Kidney (tissue), 14 donors: ENCODE measurements around the gene CRMP1. TPM values are rescaled to one million over a fixed set of nuclear protein-coding genes. Genes with fewer than 3 reads are reported as not detected.

Source experiments
- DNase-seq, 5 donors: peaks; one replicate each; pipeline ENCODE4 v3.0.0-alpha.2; 2013 to 2020
- FAIRE-seq: peaks from 2 replicates; lab custom pipeline; 2012; peaks lifted over from hg19 to GRCh38; lab: Jason Lieb, UNC
- H3K27ac ChIP-seq, 2 donors: one replicate each; pipeline ENCODE4 v1.7.0; 2013; ENCODE audit warnings: low read depth in 2 of 2, low read length in 2 of 2, inconsistent platforms in 1 of 2
- H3K27me3 ChIP-seq: one replicate; pipeline ENCODE4 v1.7.1; 2013; ENCODE audit warnings: low read length, inconsistent platforms; ENCODE audit not compliant: control insufficient read depth, insufficient read depth
- H3K36me3 ChIP-seq, 3 donors: one replicate each; pipeline versions ENCODE4 v1.7.0 to v1.7.1; 2013; ENCODE audit warnings: low read length in 3 of 3, control low read depth in 1 of 3, inconsistent platforms in 1 of 3; ENCODE audit not compliant: insufficient read depth in 3 of 3, control insufficient read depth in 2 of 3
- H3K4me1 ChIP-seq, 3 donors: one replicate each; pipeline versions ENCODE4 v1.7.0 to v1.7.1; 2013; ENCODE audit warnings: low read length in 3 of 3, inconsistent platforms in 1 of 3, low read depth in 1 of 3; ENCODE audit not compliant: control insufficient read depth in 2 of 3, insufficient read depth in 2 of 3
- H3K4me3 ChIP-seq, 3 donors: one replicate each; pipeline versions ENCODE4 v1.7.0 to v1.8.1; 2013; ENCODE audit warnings: low read length in 3 of 3, control low read depth in 1 of 3, inconsistent platforms in 1 of 3
- H3K9ac ChIP-seq, 3 donors: one replicate each; pipeline versions ENCODE4 v1.7.0 to v1.7.1; 2013; ENCODE audit warnings: low read length in 3 of 3, control low read depth in 1 of 3, inconsistent platforms in 1 of 3
- H3K9me3 ChIP-seq, 3 donors: one replicate each; pipeline versions ENCODE4 v1.7.0 to v1.7.1; 2013; ENCODE audit warnings: low read length in 3 of 3, control low read depth in 1 of 3, inconsistent platforms in 1 of 3; ENCODE audit not compliant: control insufficient read depth in 2 of 3, insufficient read depth in 1 of 3
- intact Hi-C: fragments of 100-400 bp; cut with DNase I; formaldehyde crosslinking; loops from one replicate; pipeline ENCODE4 v1.11.1; 2022
- polyA plus RNA-seq: library from polyadenylated mRNA; stranded (reverse); fragments of 350-450 nt; fragmentation: Illumina TruSeq; extraction: RNeasy Lipid Tissue Mini Kit (QIAGEN cat#74804); gene quantifications from one replicate; pipeline ENCODE4 v1.2.3, GENCODE V29; 2014; ENCODE audit warnings: low read depth, low replicate concordance; ENCODE audit not compliant: insufficient read depth
- total RNA-seq: library from RNA; stranded (reverse); fragmentation: NEBNext Ultra II Directional; extraction: Animal tissue kit (Norgen Biotek cat#: 25700); gene quantifications from one replicate; pipeline ENCODE4 v1.2.1, GENCODE V29; 2021
- TF ChIP-seq, protein P1 (sequence below): IDR thresholded peaks from 3 replicates; pipeline ENCODE4 v1.5.1; 2012; ENCODE audit warnings: mild to moderate bottlenecking, moderate library complexity, borderline replicate concordance; ENCODE audit not compliant: insufficient read depth; ENCODE audit errors: extremely low read depth
- donor health status: control.
- donor health status: control.
- donor health status: control.
- donor health status: control.
- donor health status: control.
- donor health status: DM: yes; HTN: yes; CAD: no.
- donor health status: Normal renal cell carcinoma (clear cell type).

The CRMP1 gene
- total and polyA plus RNA-seq, 2 donors from 2014 or later = 0.26 to 0.66 TPM

DNA sequence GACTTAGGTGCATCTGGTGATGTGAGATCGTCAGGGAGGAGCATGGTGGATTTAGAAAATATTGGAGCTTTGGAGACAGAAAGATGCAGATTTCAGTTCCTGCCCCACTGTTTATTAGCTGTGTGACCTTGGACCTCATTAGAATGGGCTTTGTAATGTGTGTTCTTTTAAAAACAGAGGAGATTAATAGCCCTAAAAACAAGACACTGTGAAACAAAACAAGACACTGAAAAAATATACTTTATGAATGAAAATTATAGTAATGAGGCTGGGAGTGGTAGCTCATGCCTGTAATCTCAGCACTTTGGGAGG, 102.4 kb downstream of the CRMP1 start:
- Histone ChIP-seq H3K9ac (no peak overlapping the region), H3K4me3 (no peak overlapping the region), H3K27ac (no peak overlapping the region), H3K9me3 (no peaks in the 10 kb centered on the region), H3K36me3 (peaks cover 10 to 28% (median 17%) of the 10 kb centered on the region in 3 donors), H3K4me1 (peaks cover 0 to 7% (median 0%) of the 10 kb centered on the region in 3 donors), H3K27me3 (no peaks in the 10 kb centered on the region)
- FAIRE-seq (no peak), DNase-seq (no peak)
- TF ChIP-seq, protein P1, sequence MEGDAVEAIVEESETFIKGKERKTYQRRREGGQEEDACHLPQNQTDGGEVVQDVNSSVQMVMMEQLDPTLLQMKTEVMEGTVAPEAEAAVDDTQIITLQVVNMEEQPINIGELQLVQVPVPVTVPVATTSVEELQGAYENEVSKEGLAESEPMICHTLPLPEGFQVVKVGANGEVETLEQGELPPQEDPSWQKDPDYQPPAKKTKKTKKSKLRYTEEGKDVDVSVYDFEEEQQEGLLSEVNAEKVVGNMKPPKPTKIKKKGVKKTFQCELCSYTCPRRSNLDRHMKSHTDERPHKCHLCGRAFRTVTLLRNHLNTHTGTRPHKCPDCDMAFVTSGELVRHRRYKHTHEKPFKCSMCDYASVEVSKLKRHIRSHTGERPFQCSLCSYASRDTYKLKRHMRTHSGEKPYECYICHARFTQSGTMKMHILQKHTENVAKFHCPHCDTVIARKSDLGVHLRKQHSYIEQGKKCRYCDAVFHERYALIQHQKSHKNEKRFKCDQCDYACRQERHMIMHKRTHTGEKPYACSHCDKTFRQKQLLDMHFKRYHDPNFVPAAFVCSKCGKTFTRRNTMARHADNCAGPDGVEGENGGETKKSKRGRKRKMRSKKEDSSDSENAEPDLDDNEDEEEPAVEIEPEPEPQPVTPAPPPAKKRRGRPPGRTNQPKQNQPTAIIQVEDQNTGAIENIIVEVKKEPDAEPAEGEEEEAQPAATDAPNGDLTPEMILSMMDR = no peak
- intact Hi-C loops = no loop called here

DNA sequence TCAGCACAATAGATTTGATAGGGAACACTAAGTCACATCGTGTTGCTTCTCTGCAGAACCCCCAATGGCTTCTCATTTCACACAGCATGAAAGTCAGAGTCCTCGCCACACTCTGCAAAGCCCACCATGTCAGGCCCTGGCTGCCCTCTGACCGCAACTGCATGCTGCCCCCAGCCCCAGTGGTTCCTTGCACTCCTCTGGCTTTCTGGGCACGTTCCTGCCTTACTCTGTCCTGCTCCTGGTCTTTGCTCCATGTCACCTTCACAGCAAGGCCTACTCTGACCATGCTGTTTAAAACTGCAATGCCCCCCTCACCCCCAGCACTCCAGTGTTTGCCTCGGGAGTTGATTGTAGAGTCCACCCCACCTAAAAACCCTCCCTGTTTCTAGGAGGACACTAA, 103.7 kb downstream of the CRMP1 start:
- intact Hi-C loops = no loop called here
- no peak overlapping the region for H3K27ac ChIP-seq
- peaks cover 6 to 29% (median 13%) of the 10 kb centered on the region in 3 donors for H3K36me3 ChIP-seq
- no peaks in the 10 kb centered on the region for H3K9me3 ChIP-seq
- H3K9ac ChIP-seq = no peak overlapping the region
- H3K27me3 ChIP-seq = no peaks in the 10 kb centered on the region
- no peak overlapping the region for H3K4me3 ChIP-seq
- DNase-seq (peak in 1 of 5 donors; percentile 28), FAIRE-seq (no peak)
- H3K4me1 ChIP-seq = peaks cover 0 to 7% (median 0%) of the 10 kb centered on the region in 3 donors
- TF ChIP-seq, protein P1 = no peak

DNA sequence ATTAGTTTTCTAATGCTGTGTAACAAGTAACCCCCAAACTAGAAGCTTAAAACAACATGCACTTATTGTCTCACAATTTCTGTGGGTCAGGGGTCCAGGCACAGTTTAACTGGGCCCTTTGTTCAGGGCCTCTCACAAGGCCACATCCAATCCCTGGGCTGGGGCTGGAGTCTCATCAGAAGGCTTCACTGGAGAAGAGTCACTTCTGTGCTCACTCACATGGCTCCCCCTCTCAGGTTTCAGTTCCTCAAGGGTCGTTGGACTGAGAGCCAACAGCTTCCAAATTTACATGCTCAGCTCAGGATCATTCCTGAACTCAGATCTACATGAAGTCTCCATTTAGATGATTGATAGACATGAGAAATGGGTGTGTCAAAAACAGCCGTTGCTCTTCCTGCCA, 104.7 kb downstream of the CRMP1 start:
- H3K27ac ChIP-seq = no peak overlapping the region
- no peaks in the 10 kb centered on the region for H3K27me3 ChIP-seq
- FAIRE-seq (no peak), DNase-seq (peak in 1 of 5 donors; percentile 10)
- intact Hi-C loops = no loop called here
- peaks cover 0 to 7% (median 2%) of the 10 kb centered on the region in 3 donors for H3K4me1 ChIP-seq
- no peak overlapping the region for H3K9ac ChIP-seq
- H3K36me3 ChIP-seq = peaks cover 7 to 39% (median 15%) of the 10 kb centered on the region in 3 donors
- no peak overlapping the region for H3K4me3 ChIP-seq
- TF ChIP-seq, protein P1 = no peak
- no peaks in the 10 kb centered on the region for H3K9me3 ChIP-seq

GRCh38 chr4:5787311-5787710, 105.6 kb downstream of the CRMP1 start:
- Histone ChIP-seq H3K4me1 (peaks cover 0 to 7% (median 3%) of the 10 kb centered on the region in 3 donors), H3K9ac (no peak overlapping the region), H3K27ac (no peak overlapping the region), H3K4me3 (no peak overlapping the region), H3K27me3 (no peaks in the 10 kb centered on the region), H3K36me3 (peaks cover 11 to 40% (median 19%) of the 10 kb centered on the region in 3 donors), H3K9me3 (no peaks in the 10 kb centered on the region)
- intact Hi-C loops = no loop called here
- TF ChIP-seq, protein P1 = no peak
- FAIRE-seq (no peak), DNase-seq (peak in 1 of 5 donors; percentile 3)
